ENCODE data around the gene COQ5.

The COQ5 gene

GRCh38 chr12:120480211-120480610, 48.7 kb downstream of the COQ5 start:
- DNase-seq: no peak

GRCh38 chr12:120479458-120479857, 49.5 kb downstream of the COQ5 start:
- no peak for DNase-seq

GRCh38 chr12:120475643-120476042, 53.3 kb downstream of the COQ5 start:
- DNase-seq: no peak

- DNase-seq: peak; percentile 47
Measured at GRCh38 chr12:120474616-120474960, 54.4 kb downstream of the COQ5 start.

GRCh38 chr12:120473807-120474615, 54.9 kb downstream of the COQ5 start:
- no peak for DNase-seq

GRCh38 chr12:120472521-120472920, 56.4 kb downstream of the COQ5 start:
- no peak for DNase-seq

- DNase-seq: no peak
Measured at GRCh38 chr12:120470150-120470784, 58.7 kb downstream of the COQ5 start.

GRCh38 chr12:120469450-120470149, 59.4 kb downstream of the COQ5 start, which contains the start of gene SRSF9:
Gene SRSF9, minus strand, starts transcription at chr12:120469748. Its CDS starts 139 bp downstream, at chr12:120469609.
- DNase-seq: peak; percentile 94

GRCh38 chr12:120468821-120469449, 60.0 kb downstream of the COQ5 start:
- DNase-seq: no peak

GRCh38 chr12:120468325-120468820, 60.6 kb downstream of the COQ5 start:
- DNase-seq: no peak

GRCh38 chr12:120467439-120467838, 61.5 kb downstream of the COQ5 start:
- no peak for DNase-seq

GRCh38 chr12:120466560-120467315, 62.2 kb downstream of the COQ5 start:
- DNase-seq: no peak

- no peak for DNase-seq
Measured at GRCh38 chr12:120465756-120466155, 63.2 kb downstream of the COQ5 start.

GRCh38 chr12:120463712-120464111, 65.2 kb downstream of the COQ5 start:
- DNase-seq: no peak

- no peak for DNase-seq
Measured at GRCh38 chr12:120462099-120462640, 66.8 kb downstream of the COQ5 start.

GRCh38 chr12:120460157-120460556, 68.8 kb downstream of the COQ5 start:
- no peak for DNase-seq

GRCh38 chr12:120457133-120457532, 71.8 kb downstream of the COQ5 start:
- DNase-seq: no peak

GRCh38 chr12:120455302-120455701, 73.7 kb downstream of the COQ5 start:
- DNase-seq: no peak

GRCh38 chr12:120453977-120454376, 75.0 kb downstream of the COQ5 start:
- no peak for DNase-seq
